KMS-11 (cell line): ENCODE measurements around the gene EML2.

Experiments used
- H2AFZ ChIP-seq: fragments of 200-600 bp; sonication (generic); 2 replicates; pipeline ENCODE4 v1.6.1; 2016; ENCODE audit warnings: antibody characterized with exemption, mixed run types, low read depth
- H3K27ac ChIP-seq: fragments of 200-600 bp; sonication (generic); 2 replicates; pipeline ENCODE4 v1.6.1; 2016; ENCODE audit warnings: mild to moderate bottlenecking, mixed run types
- H3K27me3 ChIP-seq: fragments of 200-600 bp; sonication (generic); 2 replicates; pipeline ENCODE4 v1.6.1; 2017; ENCODE audit warnings: mild to moderate bottlenecking, low read depth, mixed run types, moderate library complexity; ENCODE audit not compliant: insufficient read depth
- H3K36me3 ChIP-seq: fragments of 200-600 bp; sonication (generic); 2 replicates; pipeline ENCODE4 v1.6.1; 2017; ENCODE audit warnings: mild to moderate bottlenecking, mixed run types; ENCODE audit not compliant: insufficient read depth
- H3K4me1 ChIP-seq: fragments of 200-600 bp; sonication (generic); 2 replicates; pipeline ENCODE4 v1.6.1; 2016; ENCODE audit warnings: mild to moderate bottlenecking, low read depth, mixed run types; ENCODE audit not compliant: poor library complexity, severe bottlenecking
- H3K4me2 ChIP-seq: fragments of 200-600 bp; sonication (generic); 2 replicates; pipeline ENCODE4 v1.7.0; 2016; ENCODE audit warnings: mild to moderate bottlenecking, mixed run types
- H3K4me3 ChIP-seq: fragments of 200-600 bp; sonication (generic); IDR thresholded peaks from 2 replicates; pipeline ENCODE4 v1.6.1; 2017; ENCODE audit warnings: low read depth, low read length, mixed read lengths; ENCODE audit not compliant: insufficient read depth
- H3K79me2 ChIP-seq: fragments of 200-600 bp; sonication (generic); 2 replicates; pipeline ENCODE4 v1.6.1; 2016; ENCODE audit warnings: low read depth, mixed run types; ENCODE audit not compliant: insufficient read depth
- H3K9ac ChIP-seq: fragments of 200-600 bp; sonication (generic); 2 replicates; pipeline ENCODE4 v1.6.1; 2016; ENCODE audit warnings: mild to moderate bottlenecking, mixed run types
- H4K20me1 ChIP-seq: fragments of 200-600 bp; sonication (generic); 2 replicates; pipeline ENCODE4 v1.6.1; 2016; ENCODE audit warnings: mild to moderate bottlenecking, mixed run types; ENCODE audit not compliant: insufficient read depth
- CTCF ChIP-seq: fragments of 200-600 bp; sonication (generic); conservative IDR thresholded peaks from 2 replicates; pipeline ENCODE4 v1.6.1; 2017; ENCODE audit warnings: low read depth, mild to moderate bottlenecking, antibody characterized with exemption, low read length, moderate library complexity, mixed read lengths

Gene EML2

GRCh38 chr19:45682117-45682516 lies 42.9 kb upstream of the EML2 start:
- no peak overlapping the region for H3K27ac ChIP-seq
- peaks cover 3% of the 10 kb centered on the region; the same call in 1 of the 2 replicates for H3K27me3 ChIP-seq
- H3K79me2 ChIP-seq, result no peaks in the 10 kb centered on the region
- TF ChIP-seq CTCF, result no peak
- H3K36me3 ChIP-seq, result peaks cover 3% of the 10 kb centered on the region; the same call in 1 of the 2 replicates
- H3K4me3 ChIP-seq, result no peak overlapping the region
- no peaks in the 10 kb centered on the region for H4K20me1 ChIP-seq
- peak overlapping the region; percentile 93 for H2AFZ ChIP-seq
- peak overlapping the region; percentile 69 for H3K4me2 ChIP-seq
- no peak overlapping the region; the same call in 1 of the 2 replicates for H3K9ac ChIP-seq
- H3K4me1 ChIP-seq, result peaks cover 21% of the 10 kb centered on the region

- Histone ChIP-seq H4K20me1 (no peaks in the 10 kb centered on the region), H3K4me3 (no peak overlapping the region), H3K27ac (no peak overlapping the region), H3K4me1 (peaks cover 21% of the 10 kb centered on the region), H2AFZ (peak overlapping the region; percentile 93), H3K27me3 (peaks cover 3% of the 10 kb centered on the region; the same call in 1 of the 2 replicates), H3K4me2 (peak overlapping the region; percentile 69), H3K79me2 (no peaks in the 10 kb centered on the region), H3K36me3 (no peaks in the 10 kb centered on the region; the same call in 1 of the 2 replicates), H3K9ac (peak overlapping the region; percentile 36; the same call in 1 of the 2 replicates)
- TF ChIP-seq CTCF, result peak; percentile 93
These were observed 42.3 kb upstream of the EML2 start for GRCh38 chr19:45681391-45682015.

- Histone ChIP-seq H3K4me2 (peak overlapping the region; percentile 73), H2AFZ (peak overlapping the region; percentile 21; the same call in 1 of the 2 replicates), H3K79me2 (no peaks in the 10 kb centered on the region), H3K27ac (no peak overlapping the region), H4K20me1 (no peaks in the 10 kb centered on the region), H3K9ac (no peak overlapping the region), H3K36me3 (no peaks in the 10 kb centered on the region), H3K27me3 (peaks cover 7% of the 10 kb centered on the region; the same call in 1 of the 2 replicates), H3K4me3 (no peak overlapping the region), H3K4me1 (peaks cover 21% of the 10 kb centered on the region)
- TF ChIP-seq CTCF, result peak; percentile 28; the same call in 1 of the 2 replicates
These were observed 38.4 kb upstream of the EML2 start for GRCh38 chr19:45677351-45678230.

- peak overlapping the region; percentile 21; the same call in 1 of the 2 replicates for H2AFZ ChIP-seq
- H4K20me1 ChIP-seq, result no peaks in the 10 kb centered on the region
- H3K9ac ChIP-seq, result no peak overlapping the region
- no peak overlapping the region for H3K27ac ChIP-seq
- no peaks in the 10 kb centered on the region for H3K36me3 ChIP-seq
- no peaks in the 10 kb centered on the region for H3K79me2 ChIP-seq
- H3K27me3 ChIP-seq, result peaks cover 7% of the 10 kb centered on the region; the same call in 1 of the 2 replicates
- peaks cover 17% of the 10 kb centered on the region for H3K4me1 ChIP-seq
- peak overlapping the region; percentile 27; the same call in 1 of the 2 replicates for H3K4me2 ChIP-seq
- no peak for TF ChIP-seq CTCF
- no peak overlapping the region for H3K4me3 ChIP-seq
These were observed 37.7 kb upstream of the EML2 start for GRCh38 chr19:45676851-45677263.
